Measurements from ENCODE around the gene TM2D3.

Gene TM2D3

GRCh38 chr15:101654171-101654570 is 2.0 kb upstream of the TM2D3 start:
- Mint-ChIP-seq H3K4me1 (peaks cover 30% of the 10 kb centered on the region), H3K36me3 (ENCODE audit: low read depth) (peaks cover 12% of the 10 kb centered on the region), H3K27ac (peak overlapping the region; percentile 10), H3K9me3 (no peaks in the 10 kb centered on the region), H3K4me3 (peak overlapping the region; percentile 54), H3K27me3 (ENCODE audit: low read depth, poor library complexity) (no peaks in the 10 kb centered on the region)
- TF ChIP-seq CTCF (IDR thresholded peaks at IDR 0.05): no peak
- no peak for DNase-seq

DNA sequence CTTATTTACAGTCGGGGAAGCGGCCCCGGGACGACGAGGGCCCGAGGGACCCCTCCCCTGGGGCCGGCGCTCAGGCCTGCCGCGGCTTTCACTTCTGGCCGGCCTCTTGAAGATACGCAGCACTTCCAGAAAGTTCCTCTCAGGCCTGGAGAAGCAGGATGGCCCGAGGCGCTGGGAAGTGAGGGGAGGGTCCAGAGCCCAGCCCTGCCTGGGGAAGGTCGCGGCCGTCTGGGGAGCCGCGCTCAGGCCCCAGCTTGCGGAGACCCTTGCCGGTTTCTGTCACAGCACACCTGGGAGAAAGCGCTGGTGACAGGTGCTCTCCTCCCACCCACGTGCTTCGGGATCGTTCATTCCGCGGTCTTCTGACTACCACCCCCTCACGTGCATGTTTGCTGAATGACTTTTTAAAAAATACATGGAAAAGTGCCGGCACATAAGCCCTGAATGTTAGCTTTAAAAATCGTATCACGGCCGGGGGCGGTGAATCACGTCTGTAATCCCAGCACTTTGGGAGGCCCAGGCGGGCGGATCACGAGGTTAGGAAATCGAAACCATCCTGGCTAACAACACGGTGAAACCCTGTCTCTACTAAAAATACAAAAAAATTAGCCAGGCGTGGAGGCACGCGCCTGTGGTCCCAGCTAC is 727 bp upstream of the TM2D3 start:
- Mint-ChIP-seq H3K4me1 (peaks cover 31% of the 10 kb centered on the region), H3K27ac (no peak overlapping the region), H3K27me3 (ENCODE audit: low read depth, poor library complexity) (no peaks in the 10 kb centered on the region), H3K4me3 (peak overlapping the region; percentile 93), H3K9me3 (no peaks in the 10 kb centered on the region), H3K36me3 (ENCODE audit: low read depth) (peaks cover 22% of the 10 kb centered on the region)
- no peak for TF ChIP-seq CTCF (IDR thresholded peaks at IDR 0.05)
- DNase-seq: no peak

- DNase-seq: no peak
- Mint-ChIP-seq H3K9me3 (no peaks in the 10 kb centered on the region), H3K4me3 (peak overlapping the region; percentile 93), H3K27ac (peak overlapping the region; percentile 98), H3K27me3 (ENCODE audit: low read depth, poor library complexity) (no peaks in the 10 kb centered on the region), H3K36me3 (ENCODE audit: low read depth) (peaks cover 22% of the 10 kb centered on the region), H3K4me1 (peaks cover 31% of the 10 kb centered on the region)
- no peak for TF ChIP-seq CTCF (IDR thresholded peaks at IDR 0.05)
Measured at GRCh38 chr15:101651554-101652097, 555 bp downstream of the TM2D3 start.

GRCh38 chr15:101650145-101650544 is 2.0 kb downstream of the TM2D3 start:
- no peak for TF ChIP-seq CTCF (IDR thresholded peaks at IDR 0.05)
- no peaks in the 10 kb centered on the region for H3K9me3 Mint-ChIP-seq
- H3K27ac Mint-ChIP-seq: no peak overlapping the region
- H3K27me3 Mint-ChIP-seq (ENCODE audit: low read depth, poor library complexity): no peaks in the 10 kb centered on the region
- H3K36me3 Mint-ChIP-seq (ENCODE audit: low read depth): peaks cover 33% of the 10 kb centered on the region
- no peak for DNase-seq
- H3K4me1 Mint-ChIP-seq: peaks cover 31% of the 10 kb centered on the region
- H3K4me3 Mint-ChIP-seq: peak overlapping the region; percentile 93

DNA sequence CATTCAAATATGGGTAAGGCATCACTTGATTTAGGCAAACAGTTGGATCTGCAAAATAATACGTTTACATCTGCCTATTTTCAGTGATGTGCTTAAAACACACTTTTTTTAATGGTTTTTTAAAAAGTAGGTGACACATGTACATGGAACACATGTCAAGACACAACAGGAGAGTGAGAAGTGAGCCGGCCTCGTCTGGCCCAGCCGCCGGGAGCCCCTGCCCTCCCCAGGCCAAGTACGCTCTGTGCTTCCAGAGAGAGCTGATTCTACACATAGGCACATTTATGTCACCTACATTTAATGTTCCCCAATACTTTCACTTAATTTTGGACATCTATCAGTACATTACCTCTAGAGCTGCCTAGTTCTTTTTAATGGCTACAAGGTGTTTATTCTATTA is 3.8 kb downstream of the TM2D3 start:
- Mint-ChIP-seq H3K4me1 (peaks cover 32% of the 10 kb centered on the region), H3K27ac (no peak overlapping the region), H3K9me3 (no peaks in the 10 kb centered on the region), H3K4me3 (no peak overlapping the region), H3K36me3 (ENCODE audit: low read depth) (peaks cover 39% of the 10 kb centered on the region), H3K27me3 (ENCODE audit: low read depth, poor library complexity) (no peaks in the 10 kb centered on the region)
- no peak for TF ChIP-seq CTCF (IDR thresholded peaks at IDR 0.05)
- no peak for DNase-seq

DNA sequence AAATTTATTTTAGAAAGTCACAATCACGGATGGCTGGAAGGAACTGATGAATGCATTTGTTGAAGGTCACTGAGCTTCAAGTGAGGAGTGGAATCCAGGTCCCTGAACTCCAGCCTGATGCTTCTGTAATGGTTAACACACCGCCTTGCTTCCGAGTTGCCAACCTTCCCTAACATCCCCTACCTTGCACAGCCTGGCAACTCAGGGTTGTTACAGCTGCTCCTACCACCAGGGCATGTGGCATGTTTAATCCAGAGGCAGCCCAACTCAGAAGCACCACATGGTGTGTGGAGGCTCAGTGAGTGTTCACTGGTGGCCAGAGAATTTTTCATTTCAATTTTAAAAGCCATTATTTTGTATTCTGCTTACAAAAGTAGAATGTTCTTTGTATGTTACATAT is 4.9 kb downstream of the TM2D3 start:
- no peak for DNase-seq
- Mint-ChIP-seq H3K27me3 (ENCODE audit: low read depth, poor library complexity) (no peaks in the 10 kb centered on the region), H3K4me3 (no peak overlapping the region), H3K9me3 (no peaks in the 10 kb centered on the region), H3K27ac (no peak overlapping the region), H3K4me1 (peaks cover 41% of the 10 kb centered on the region), H3K36me3 (ENCODE audit: low read depth) (peaks cover 48% of the 10 kb centered on the region)
- TF ChIP-seq CTCF (IDR thresholded peaks at IDR 0.05): no peak
